NCI-H345 (cell line): ENCODE data around the gene USP53.
"Not testable (repeated sequence)": the region's sequence is repeated elsewhere in the genome, so short reads cannot be mapped to it uniquely, and the experiment has no call there.

Source experiments
- DNase-seq: peaks from one replicate; lab custom pipeline; 2025; lab: John Stamatoyannopoulos, UW

Gene USP53

DNA sequence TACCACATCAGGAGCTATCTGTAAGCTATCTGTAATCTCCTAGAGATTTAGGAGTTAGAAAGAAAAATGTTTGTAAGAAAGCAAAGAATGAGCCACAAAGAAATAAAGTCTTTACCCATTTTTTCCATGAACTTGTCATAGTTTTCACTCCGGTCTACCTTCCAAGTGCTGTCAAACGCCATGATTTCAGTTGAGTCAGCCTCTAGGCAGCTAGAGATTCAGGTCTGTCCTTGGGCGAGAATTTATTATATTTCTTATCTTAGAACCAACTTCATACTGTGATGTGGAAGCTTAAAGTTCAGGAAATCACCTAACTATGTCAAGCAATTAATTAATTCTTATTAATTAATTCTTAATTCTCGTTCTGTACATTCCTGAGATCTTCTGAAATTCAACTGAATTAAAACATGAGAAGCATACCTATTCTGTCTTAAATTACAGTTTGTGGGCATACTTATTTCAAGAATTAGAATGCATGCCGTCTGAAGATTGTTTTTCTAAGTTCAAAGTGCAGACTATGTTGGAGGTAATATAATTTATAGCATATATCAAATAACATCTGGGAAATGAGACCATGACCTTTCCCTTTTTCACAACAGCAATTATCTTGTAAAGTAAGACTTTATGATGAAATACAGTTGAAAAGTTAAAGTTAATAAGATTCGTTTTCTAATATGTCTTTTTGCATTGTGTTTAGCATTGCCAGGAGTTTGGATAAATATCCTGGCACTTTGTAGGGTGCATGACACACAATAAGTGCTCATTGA, 109.6 kb downstream of the USP53 start, which contains the start of gene FABP2:
Gene FABP2 (minus strand): TSS at position 218 of the 767 bp plus-strand sequence. CDS start 36 bp downstream, at position 182.
- DNase-seq: no peak

DNA sequence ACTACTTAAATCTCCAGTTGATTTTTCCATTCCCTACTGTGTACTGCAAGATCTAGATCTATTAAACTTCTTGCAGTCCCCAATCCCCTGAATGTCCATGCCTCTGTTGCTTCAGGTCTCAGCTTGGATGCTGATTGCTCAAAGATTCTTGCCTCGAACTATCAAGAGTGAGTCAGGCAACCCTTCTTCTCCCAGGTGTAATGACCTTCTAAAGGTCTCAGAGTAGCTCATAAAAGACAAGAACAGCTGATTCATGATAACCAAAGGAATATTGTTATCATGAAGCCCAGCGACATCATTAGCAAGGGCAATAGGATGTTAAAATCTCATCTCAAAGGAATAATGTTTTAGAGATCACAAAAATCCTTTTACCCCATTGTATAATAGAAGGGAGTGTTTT, 116.2 kb downstream of the USP53 start:
- DNase-seq: no peak

DNA sequence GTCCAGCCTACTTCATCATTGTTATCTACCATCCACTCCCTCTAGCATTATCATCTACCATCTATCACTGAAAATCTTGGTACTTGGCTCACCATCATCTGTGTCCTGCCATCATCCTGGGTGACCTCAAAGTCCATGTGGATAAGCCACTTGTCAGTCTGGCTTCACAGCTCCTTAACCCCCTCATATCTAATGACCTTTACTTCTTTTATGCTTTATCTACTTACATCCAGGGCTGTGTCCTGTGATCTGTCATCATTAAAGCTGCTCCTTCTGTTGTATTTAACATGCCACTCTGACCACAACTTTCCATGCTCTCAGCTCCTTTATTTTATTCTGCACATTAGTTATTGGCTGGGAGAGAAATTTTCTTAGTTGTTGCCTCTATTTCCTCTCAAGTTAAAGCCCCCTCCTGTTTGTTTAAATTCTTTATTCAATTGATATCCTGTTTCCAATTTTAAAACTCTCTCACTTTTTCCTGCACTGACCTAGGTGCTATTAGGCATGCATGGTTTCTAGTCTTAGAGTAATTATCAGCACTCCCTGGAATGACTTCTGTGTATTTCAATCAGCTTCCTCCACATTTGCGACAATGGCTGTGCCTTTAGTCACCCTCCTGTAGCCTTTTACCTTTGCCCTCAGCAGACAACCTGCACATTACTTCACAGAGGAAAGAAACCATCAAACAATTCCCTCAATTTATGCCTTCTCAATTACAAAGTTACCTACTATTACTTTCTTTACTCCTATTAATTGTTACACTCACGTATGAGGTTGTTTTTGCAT, 117.5 kb downstream of the USP53 start:
- no peak for DNase-seq

DNA sequence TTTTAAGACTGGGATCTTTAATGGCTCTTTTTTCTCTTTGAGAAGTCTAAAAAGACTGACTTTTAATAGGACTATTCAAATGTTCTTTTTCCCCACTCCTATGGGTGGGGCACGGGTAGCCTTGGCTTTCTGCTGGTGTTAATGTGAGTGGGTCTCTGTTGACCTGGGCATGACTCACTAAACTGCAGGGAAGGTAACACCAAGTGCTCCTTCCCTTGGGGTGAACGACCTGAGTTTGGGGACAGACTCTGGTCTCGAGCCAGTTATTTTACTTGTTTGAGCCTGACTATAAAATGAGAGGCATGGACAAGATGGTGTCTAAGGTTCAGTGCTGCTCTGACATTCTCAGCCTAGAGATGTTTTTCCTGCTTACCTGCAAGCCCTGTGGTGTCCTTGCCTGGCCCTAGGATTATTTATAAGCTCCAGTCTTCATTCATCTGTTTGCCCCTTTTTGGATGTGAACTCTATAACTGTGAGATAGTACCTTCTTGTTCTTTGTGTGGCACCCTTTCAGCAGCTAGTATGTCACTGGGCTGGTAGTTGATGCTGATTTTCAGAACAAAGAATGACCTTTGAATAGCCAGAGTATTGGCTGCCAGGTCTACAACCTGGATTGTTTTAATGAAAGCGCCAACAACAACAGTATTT, 123.9 kb downstream of the USP53 start:
- DNase-seq: not testable (repeated sequence)

DNA sequence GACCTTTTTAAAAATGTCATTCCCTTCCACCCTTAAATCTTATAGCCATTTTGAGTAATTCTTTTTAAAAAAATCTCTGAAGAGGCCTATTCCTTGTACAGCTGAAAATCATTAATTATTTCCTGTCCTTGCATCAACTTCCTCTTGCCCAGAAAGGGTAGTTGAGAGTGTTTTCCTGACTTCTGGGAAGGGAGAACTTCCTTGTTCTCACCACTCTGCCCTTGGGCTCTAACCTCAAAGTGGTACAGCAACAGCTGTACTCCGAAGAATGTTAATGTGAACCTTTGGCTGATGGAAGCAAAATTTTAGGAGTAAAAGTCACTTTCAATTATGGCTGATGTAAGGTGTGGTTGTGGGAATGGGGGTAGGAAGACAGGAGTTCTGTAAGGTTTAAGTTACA, 124.5 kb downstream of the USP53 start:
- no peak for DNase-seq

DNA sequence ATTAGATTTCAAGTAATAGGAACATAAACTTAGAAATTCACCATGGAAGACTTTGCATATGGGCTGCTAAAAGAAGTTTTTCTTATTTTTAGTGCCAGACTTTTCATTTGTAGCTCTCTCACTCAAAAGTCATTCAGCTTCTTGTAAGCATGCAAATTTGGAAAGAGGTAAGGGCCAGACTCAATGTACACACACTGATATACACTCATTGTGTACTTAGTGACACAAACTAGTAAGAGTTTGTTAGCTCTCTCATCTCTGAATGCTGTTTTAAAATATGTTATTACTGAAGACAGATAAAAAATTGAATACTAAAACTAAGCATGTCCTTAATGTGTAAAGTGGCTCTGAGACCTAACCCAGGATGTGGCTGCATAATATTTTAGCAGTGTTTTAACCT, 127.4 kb downstream of the USP53 start:
- DNase-seq: not testable (repeated sequence)

DNA sequence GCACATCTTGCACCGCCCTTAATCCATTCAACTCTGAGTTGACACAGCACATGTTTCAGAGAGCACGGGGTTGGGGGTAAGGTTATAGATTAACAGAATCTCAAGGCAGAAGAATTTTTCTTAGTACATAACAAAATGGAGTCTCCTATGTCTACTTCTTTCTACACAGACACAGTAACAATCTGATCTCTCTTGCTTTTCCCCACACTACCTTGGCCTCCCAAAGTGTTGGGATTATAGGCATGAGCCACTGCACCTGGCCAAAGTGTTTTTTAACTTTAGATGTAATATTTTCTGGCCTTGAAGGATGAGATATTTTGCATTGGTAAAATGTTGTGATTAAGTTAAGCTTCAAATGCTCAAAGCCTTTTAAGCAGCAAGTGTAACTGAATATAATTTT, 130.8 kb downstream of the USP53 start:
- not testable (repeated sequence) for DNase-seq
